CD14-positive monocyte (primary cell): Measurements from ENCODE around the gene ALDH1B1. TPM values are rescaled to one million over a fixed set of nuclear protein-coding genes. Genes with fewer than 3 reads are reported as not detected.
A peak's percentile ranks its signal among the peaks of the same experiment; 100 is the strongest.

ENCODE experiments used
- DNase-seq, 3 donors: peaks; one replicate each; pipeline ENCODE4 v3.0.0-alpha.2; 2011 to 2022
- H2AFZ ChIP-seq: 2 replicates; pipeline ENCODE4 v1.6.0; 2012; ENCODE audit warnings: mild to moderate bottlenecking, low read depth, low read length, inconsistent platforms; ENCODE audit not compliant: insufficient read depth, poor library complexity, severe bottlenecking
- H3K27ac ChIP-seq, 2 donors: 1 replicate in 1 of 2; 2 replicates in 1 of 2; pipeline ENCODE4 v1.5.1; 2012 to 2013; ENCODE audit warnings: low read length in 2 of 2, control low read depth in 1 of 2, inconsistent platforms in 1 of 2, low read depth in 1 of 2, mild to moderate bottlenecking in 1 of 2
- H3K27me3 ChIP-seq, 2 donors: one replicate each; pipeline versions ENCODE4 v1.6.0 to v1.6.1; 2011 to 2013; ENCODE audit warnings: low read length in 2 of 2; ENCODE audit not compliant: control insufficient read depth in 2 of 2, insufficient read depth in 2 of 2
- H3K36me3 ChIP-seq, 2 donors: replicated peaks in 1 of 2; 1 replicate in 1 of 2; 2 replicates in 1 of 2; pipeline versions ENCODE4 v1.5.1 to v1.6.1; 2012 to 2013; ENCODE audit warnings: low read length in 2 of 2, control low read depth in 1 of 2, inconsistent platforms in 1 of 2, mild to moderate bottlenecking in 1 of 2; ENCODE audit not compliant: insufficient read depth in 2 of 2, control insufficient read depth in 1 of 2
- H3K4me1 ChIP-seq, 2 donors: 1 replicate in 1 of 2; 2 replicates in 1 of 2; pipeline versions ENCODE4 v1.5.1 to v1.6.1; 2012 to 2013; ENCODE audit warnings: low read length in 2 of 2, control low read depth in 1 of 2, inconsistent platforms in 1 of 2, mild to moderate bottlenecking in 1 of 2, moderate library complexity in 1 of 2; ENCODE audit not compliant: insufficient read depth in 2 of 2, control insufficient read depth in 1 of 2
- H3K4me2 ChIP-seq: replicated peaks from 2 replicates; pipeline ENCODE3; 2012; ENCODE audit warnings: low read length, moderate library complexity, mild to moderate bottlenecking; ENCODE audit not compliant: poor library complexity, severe bottlenecking; ENCODE audit errors: extremely low read depth
- H3K4me3 ChIP-seq, 3 experiments: fragments of 200-600 bp in 1 of 3; sonication (generic) in 1 of 3; replicated peaks in 1 of 3; 1 replicate in 2 of 3; 2 replicates in 1 of 3; pipeline ENCODE4 v1.5.1; 2011 to 2013; ENCODE audit warnings: low read length in 3 of 3, mild to moderate bottlenecking in 3 of 3, control low read depth in 2 of 3, low read depth in 2 of 3, inconsistent platforms in 1 of 3, moderate library complexity in 1 of 3
- H3K79me2 ChIP-seq: 2 replicates; pipeline ENCODE4 v1.6.0; 2012; ENCODE audit warnings: mild to moderate bottlenecking, control low read depth, inconsistent platforms, low read length, moderate library complexity; ENCODE audit not compliant: insufficient read depth
- H3K9ac ChIP-seq: 2 replicates; pipeline ENCODE4 v1.6.0; 2017; ENCODE audit warnings: low read length, mild to moderate bottlenecking; ENCODE audit not compliant: insufficient read depth, poor library complexity, severe bottlenecking
- H3K9me3 ChIP-seq, 2 donors: replicated peaks in 1 of 2; 1 replicate in 1 of 2; 2 replicates in 1 of 2; pipeline versions ENCODE4 v1.5.1 to v1.6.1; 2012 to 2013; ENCODE audit warnings: low read length in 2 of 2, control low read depth in 1 of 2; ENCODE audit not compliant: control insufficient read depth in 1 of 2, insufficient read depth in 1 of 2
- H4K20me1 ChIP-seq: 2 replicates; pipeline ENCODE4 v1.6.0; 2012; ENCODE audit warnings: mild to moderate bottlenecking, low read length, control low read depth, moderate library complexity; ENCODE audit not compliant: insufficient read depth
- H3K27ac Mint-ChIP-seq, 7 donors: one replicate each; pipeline ENCODE4 v1.8.0; 2020; ENCODE audit warnings: mild to moderate bottlenecking in 7 of 7, mixed read lengths in 7 of 7, moderate library complexity in 6 of 7, inconsistent platforms in 2 of 7
- H3K27me3 Mint-ChIP-seq, 3 donors: one replicate each; pipeline ENCODE4 v1.8.0; 2021 to 2022; ENCODE audit warnings: low read depth in 3 of 3, mild to moderate bottlenecking in 3 of 3, mixed read lengths in 3 of 3, moderate library complexity in 3 of 3, inconsistent platforms in 1 of 3
- H3K36me3 Mint-ChIP-seq, 2 donors: one replicate each; pipeline ENCODE4 v1.8.0; 2020; ENCODE audit warnings: mixed read lengths in 2 of 2, inconsistent platforms in 1 of 2, mild to moderate bottlenecking in 1 of 2
- H3K4me1 Mint-ChIP-seq: one replicate; pipeline ENCODE4 v1.8.0; 2020; ENCODE audit warnings: mild to moderate bottlenecking, mixed read lengths
- H3K4me3 Mint-ChIP-seq, 2 donors: one replicate each; pipeline ENCODE4 v1.8.0; 2020; ENCODE audit warnings: mild to moderate bottlenecking in 2 of 2, mixed read lengths in 2 of 2, moderate library complexity in 1 of 2
- H3K9me3 Mint-ChIP-seq, 7 donors: one replicate each; pipeline ENCODE4 v1.8.0; 2020 to 2022; ENCODE audit warnings: mixed read lengths in 7 of 7, mild to moderate bottlenecking in 6 of 7, moderate library complexity in 6 of 7, inconsistent platforms in 2 of 7
- CTCF ChIP-seq: fragments of 200-600 bp; IDR thresholded peaks from one replicate; pipeline ENCODE4 v1.8.0; 2022; ENCODE audit warnings: antibody characterized with exemption, mild to moderate bottlenecking
- WGBS: methylation state at CpG from one replicate; pipeline ENCODE4 v1.1.5; 2013; ENCODE audit warnings: missing lambda C conversion rate; ENCODE audit not compliant: insufficient coverage; 5-methylcytosine and 5-hydroxymethylcytosine counted together
- intact Hi-C, 2 donors: fragments of 100-400 bp; cut with micrococcal nuclease; formaldehyde crosslinking; loops; one replicate each; pipeline versions ENCODE4 v1.15.0 to v1.15.1; 2023
- polyA plus RNA-seq, 3 donors: library from polyadenylated mRNA; depleted of rRNA in 1 of 3; unstranded in 2 of 3; stranded (reverse) in 1 of 3; fragments of 300-500 nt in 2 of 3; fragments of >200 nt in 1 of 3; fragmentation: Illumina TruSeq in 2 of 3; gene quantifications; 1 replicate in 2 of 3; 2 replicates in 1 of 3; pipeline ENCODE4 v1.2.3, GENCODE V29; 2012 to 2021

Gene ALDH1B1
- polyA plus RNA-seq, 3 donors = 1.00 to 4.5 (median 3.8) TPM

- H3K4me1 ChIP-seq = peaks cover 0 to 3% of the 10 kb centered on the region in 2 donors
- intact Hi-C loops = no loop called here
- H3K79me2 ChIP-seq = no peaks in the 10 kb centered on the region
- Mint-ChIP-seq H3K9me3 (peaks cover 0 to 6% (median 0%) of the 10 kb centered on the region in 7 donors), H3K27me3 (peaks cover 4 to 6% (median 5%) of the 10 kb centered on the region in 3 donors), H3K27ac (peak overlapping the region in 1 of 7 donors; percentile 5), H3K4me3 (no peak overlapping the region), H3K36me3 (no peaks in the 10 kb centered on the region), H3K4me1 (peaks cover 16% of the 10 kb centered on the region)
- H3K27me3 ChIP-seq = no peaks in the 10 kb centered on the region
- WGBS = 90% methylated on average over 6 of the region's 8 CpGs
- H3K4me3 ChIP-seq = no peak overlapping the region
- no peak overlapping the region for H3K27ac ChIP-seq
- H3K9ac ChIP-seq = no peak overlapping the region
- H3K9me3 ChIP-seq = no peaks in the 10 kb centered on the region
- DNase-seq = no peak
- H4K20me1 ChIP-seq = no peaks in the 10 kb centered on the region
- H3K36me3 ChIP-seq = no peaks in the 10 kb centered on the region
- TF ChIP-seq CTCF = no peak
- no peak overlapping the region for H2AFZ ChIP-seq
- H3K4me2 ChIP-seq = no peak overlapping the region
Measured at GRCh38 chr9:38442473-38443096, 50.1 kb downstream of the ALDH1B1 start.

- no peak overlapping the region for H2AFZ ChIP-seq
- H3K4me1 Mint-ChIP-seq = peaks cover 12% of the 10 kb centered on the region
- no peak overlapping the region for H3K4me3 ChIP-seq
- H3K27ac Mint-ChIP-seq = no peak overlapping the region
- no peak overlapping the region for H3K27ac ChIP-seq
- H3K36me3 ChIP-seq = no peaks in the 10 kb centered on the region
- no peaks in the 10 kb centered on the region for H3K36me3 Mint-ChIP-seq
- H3K79me2 ChIP-seq = no peaks in the 10 kb centered on the region
- H4K20me1 ChIP-seq = no peaks in the 10 kb centered on the region
- no peak overlapping the region for H3K9ac ChIP-seq
- H3K27me3 Mint-ChIP-seq = peaks cover 4 to 6% (median 5%) of the 10 kb centered on the region in 3 donors
- 81% methylated on average over 5 of the region's 7 CpGs for WGBS
- H3K4me2 ChIP-seq = no peak overlapping the region
- no peaks in the 10 kb centered on the region for H3K9me3 ChIP-seq
- H3K4me1 ChIP-seq = peaks cover 0 to 3% of the 10 kb centered on the region in 2 donors
- no peaks in the 10 kb centered on the region for H3K27me3 ChIP-seq
- DNase-seq = no peak
- H3K9me3 Mint-ChIP-seq = peaks cover 0 to 7% (median 2%) of the 10 kb centered on the region in 7 donors
- intact Hi-C loops = no loop called here
- TF ChIP-seq CTCF = no peak
- H3K4me3 Mint-ChIP-seq = no peak overlapping the region
Measured at GRCh38 chr9:38443181-38443580, 50.7 kb downstream of the ALDH1B1 start.
